ENCODE results near the gene AXIN2.

- TF ChIP-seq CTCF (IDR thresholded peaks at IDR 0.05; ENCODE audit: poor library complexity, severe bottlenecking) (no peak), POLR2AphosphoS5 (IDR thresholded peaks at IDR 0.05) (no peak), TAF1 (IDR thresholded peaks at IDR 0.05; ENCODE audit: low read depth) (no peak), EZH2 (IDR thresholded peaks at IDR 0.05; ENCODE audit: borderline replicate concordance, insufficient read depth, low read length, poor library complexity, severe bottlenecking) (no peak), REST (IDR thresholded peaks at IDR 0.05; ENCODE audit: borderline replicate concordance) (no peak)
Measured at GRCh38 chr17:65609749-65610148, 48.3 kb upstream of the AXIN2 start.
